T-helper 2 cell (primary cell): ENCODE measurements around the gene TTC28.

Experiments used
- DNase-seq, 5 experiments: peaks; one replicate each; pipeline versions ENCODE4 v3.0.0 to v3.0.0-alpha.2; 2012 to 2022

Gene TTC28

GRCh38 chr22:27980424-27981148 is 699.1 kb downstream of the TTC28 start:
- no peak for DNase-seq

GRCh38 chr22:27978802-27979201 is 700.8 kb downstream of the TTC28 start:
- no peak for DNase-seq

- DNase-seq, result no peak
Observed at GRCh38 chr22:27978317-27978716, 701.3 kb downstream of the TTC28 start.

GRCh38 chr22:27976586-27976985 is 703.1 kb downstream of the TTC28 start:
- no peak for DNase-seq

GRCh38 chr22:27975381-27976013 is 704.1 kb downstream of the TTC28 start:
- DNase-seq, result no peak

GRCh38 chr22:27973846-27974245 is 705.8 kb downstream of the TTC28 start:
- no peak for DNase-seq

GRCh38 chr22:27972732-27973698 is 706.6 kb downstream of the TTC28 start:
- DNase-seq, result no peak

GRCh38 chr22:27971926-27972325 is 707.7 kb downstream of the TTC28 start:
- DNase-seq, result no peak

GRCh38 chr22:27970596-27971220 is 708.9 kb downstream of the TTC28 start:
- no peak for DNase-seq

GRCh38 chr22:27966168-27967064 is 713.2 kb downstream of the TTC28 start:
- no peak for DNase-seq

GRCh38 chr22:27962268-27963044 is 717.2 kb downstream of the TTC28 start:
- no peak for DNase-seq

- no peak for DNase-seq
Observed at GRCh38 chr22:27961680-27962079, 718.0 kb downstream of the TTC28 start.

- DNase-seq, result no peak
Observed at GRCh38 chr22:27961182-27961581, 718.5 kb downstream of the TTC28 start.

GRCh38 chr22:27959335-27960090 is 720.1 kb downstream of the TTC28 start:
- DNase-seq, result no peak

- no peak for DNase-seq
Observed at GRCh38 chr22:27952779-27953178, 726.9 kb downstream of the TTC28 start.

- no peak for DNase-seq
Observed at GRCh38 chr22:27952091-27952490, 727.5 kb downstream of the TTC28 start.

GRCh38 chr22:27949421-27949820 is 730.2 kb downstream of the TTC28 start:
- DNase-seq, result no peak

GRCh38 chr22:27948569-27948968 is 731.1 kb downstream of the TTC28 start:
- DNase-seq, result no peak

GRCh38 chr22:27947448-27947847 is 732.2 kb downstream of the TTC28 start:
- no peak for DNase-seq

GRCh38 chr22:27941143-27941542 is 738.5 kb downstream of the TTC28 start:
- no peak for DNase-seq
